ENCODE measurements around the gene STX8.

DNA sequence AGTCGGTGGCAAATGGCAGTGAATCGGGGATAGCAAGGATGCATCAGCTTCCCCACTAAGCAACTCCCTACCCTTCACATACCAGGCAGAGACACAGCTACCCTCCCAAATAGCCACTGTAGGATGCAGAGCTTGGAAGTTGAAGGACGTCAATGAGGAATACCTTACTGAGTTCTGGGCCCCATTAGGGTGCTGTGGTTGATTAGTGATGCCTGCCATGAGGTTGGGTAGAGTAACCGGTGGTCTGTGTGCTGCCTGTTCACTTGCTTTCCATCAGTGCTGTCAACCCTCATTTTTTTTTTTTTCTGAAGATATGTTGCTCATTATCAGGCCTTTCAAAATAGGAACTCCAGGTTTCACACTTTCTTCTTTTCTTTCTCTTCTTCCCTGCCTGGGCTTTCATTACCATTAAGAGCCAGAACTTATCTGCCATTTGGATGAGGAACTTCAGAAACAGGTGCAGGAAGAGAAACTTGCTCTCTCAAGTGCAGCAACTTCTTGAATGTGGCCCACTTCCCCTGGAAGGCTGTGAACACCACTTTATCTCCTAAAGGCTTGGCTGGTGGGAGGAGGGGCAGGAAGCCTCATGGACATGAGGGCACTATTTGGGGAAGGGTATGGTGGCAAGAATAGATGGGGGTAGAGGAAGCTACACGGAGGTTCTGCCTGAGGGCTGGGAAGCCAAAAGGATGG is 370.8 kb downstream of the STX8 start:
- TF ChIP-seq CTCF (tag by site-specific recombination; IDR thresholded peaks at IDR 0.05) (no peak), KLF1 (tag by site-specific recombination; IDR thresholded peaks at IDR 0.05) (no peak), ZNF585B (tag by site-specific recombination; IDR thresholded peaks at IDR 0.05) (no peak), ZNF621 (tag by site-specific recombination; IDR thresholded peaks at IDR 0.05) (no peak), ZNF202 (tag by site-specific recombination; IDR thresholded peaks at IDR 0.05; ENCODE audit: borderline replicate concordance) (no peak)

Measured in HEK293 (cell line).